ENCODE results near the gene MMP10. TPM values are rescaled to one million over a fixed set of nuclear protein-coding genes. Genes with fewer than 3 reads are reported as not detected.

The MMP10 gene
- total and polyA plus RNA-seq, 2 donors (not counting 3 experiments of a cell fraction or from before 2014, with no cell fraction given): 4.3 to 15.0 TPM

GRCh38 chr11:102771351-102771750 is 9.1 kb downstream of the MMP10 start:
- no peak for FAIRE-seq
- CTCF ChIA-PET: interaction anchor here (2.7 kb wide), 1 partner anchor 9 kb away, joined by 15 read pairs; the partner anchor contains the start of gene MMP10

More at GRCh38 chr11:102771351-102771750, 9.1 kb downstream of the MMP10 start:
- TF ChIP-seq MAX (IDR thresholded peaks at IDR 0.05; ENCODE audit: insufficient read depth, insufficient read length) (no peak), MYC (IDR thresholded peaks at IDR 0.05; ENCODE audit: low read depth, low read length) (no peak), POLR2A (IDR thresholded peaks at IDR 0.05; ENCODE audit: low read depth, low read length) (no peak), FOS (IDR thresholded peaks at IDR 0.05; ENCODE audit: borderline replicate concordance, insufficient read depth, low read length) (no peak), JUN (IDR thresholded peaks at IDR 0.05; ENCODE audit: borderline replicate concordance, insufficient read depth, insufficient read length, low read depth) (no peak), POLR2AphosphoS5 (IDR thresholded peaks at IDR 0.05; ENCODE audit: insufficient read depth, low read depth, low read length) (no peak), GATA2 (IDR thresholded peaks at IDR 0.05; ENCODE audit: insufficient read depth, insufficient read length, low read depth, low read length) (no peak), CTCF (IDR thresholded peaks at IDR 0.05; ENCODE audit: extremely low read depth in 1 of 2, insufficient read depth in 1 of 2, low read depth in 1 of 2, low read length in 2 of 2) (no peak), EZH2 (IDR thresholded peaks at IDR 0.05; ENCODE audit: borderline replicate concordance, low read depth, low read length, severe bottlenecking) (no peak)
- peaks cover 12% of the 10 kb centered on the region for H3K4me1 ChIP-seq (ENCODE audit: control insufficient read depth, extremely low read depth, insufficient read depth, low read length)
- BruUV-seq (replicated peaks): no TSS peak
- no peaks in the 10 kb centered on the region for H3K36me3 ChIP-seq (ENCODE audit: control insufficient read depth in 2 of 2, extremely low read depth in 1 of 2, insufficient read depth in 2 of 2, low read length in 2 of 2)
- no peak for DNase-seq (ENCODE audit: low read depth, low spot score)
- H3K27me3 ChIP-seq (ENCODE audit: control insufficient read depth in 2 of 2, insufficient read depth in 2 of 2, low read length in 2 of 2): no peaks in the 10 kb centered on the region
- no peak overlapping the region for H2AFZ ChIP-seq (ENCODE audit: low read depth, low read length)
- no peaks in the 10 kb centered on the region for H3K79me2 ChIP-seq (ENCODE audit: control insufficient read depth, insufficient read depth, low read length)
- H3K9ac ChIP-seq (replicated peaks; ENCODE audit: extremely low read depth, insufficient read depth, low read length): no peak overlapping the region
- POLR2A ChIA-PET: no interaction called here
- intact Hi-C loops (cut with micrococcal nuclease): loop anchor here (1.0 kb wide), 1 partner anchor 8 kb away; no protein-coding TSS in a partner anchor
- H3K27ac ChIP-seq (ENCODE audit: insufficient read depth, low read depth, low read length): no peak overlapping the region
- H3K4me3 ChIP-seq (replicated peaks in 1 of 3; ENCODE audit: insufficient read depth in 1 of 3, low read depth in 1 of 3, low read length in 3 of 3): no peak overlapping the region
- H3K9me1 ChIP-seq (replicated peaks; ENCODE audit: control insufficient read depth, extremely low read depth, insufficient read depth, low read length): no peaks in the 10 kb centered on the region
- no peaks in the 10 kb centered on the region for H3K9me3 ChIP-seq (replicated peaks; ENCODE audit: control insufficient read depth, insufficient read depth, low read length)
- dilution Hi-C loops (cut with MboI; ENCODE audit: extremely low pct_ligation_motif_present, low sequenced_read_pairs): no loop called here
- H4K20me1 ChIP-seq (replicated peaks; ENCODE audit: control insufficient read depth, extremely low read depth, insufficient read depth, low read length): no peaks in the 10 kb centered on the region
- peak overlapping the region; percentile 31 for H3K4me2 ChIP-seq (ENCODE audit: insufficient read depth, low read length)

Data from endothelial cell of umbilical vein (primary cell).